Loucy (cell line): Measurements from ENCODE around the gene CENPN.

Experiments used
- CTCF ChIP-seq: fragments of 200-600 bp; sonication (generic); conservative IDR thresholded peaks from 2 replicates; pipeline ENCODE4 v1.5.1; 2014; ENCODE audit warnings: mild to moderate bottlenecking, antibody characterized with exemption, low read length
- EZH2phosphoT487 ChIP-seq: fragments of 200-600 bp; IDR thresholded peaks from 2 replicates; pipeline ENCODE4 v1.6.1; 2018; ENCODE audit warnings: antibody characterized with exemption, mild to moderate bottlenecking, moderate library complexity, borderline replicate concordance

GRCh38 chr16:81026429-81026828 lies 19.4 kb downstream of the CENPN start:
- TF ChIP-seq CTCF (no peak), EZH2phosphoT487 (no peak)
